Right forelimb (tissue), 1 donor: ENCODE measurements around the gene HELZ.

Source experiments
- DNase-seq: peaks from one replicate; pipeline ENCODE4 v3.0.0-alpha.2; 2018

Gene HELZ

GRCh38 chr17:67067571-67068482 is 177.2 kb downstream of the HELZ start:
- no peak for DNase-seq

- no peak for DNase-seq
These were observed 178.3 kb downstream of the HELZ start for GRCh38 chr17:67066717-67067116.

- DNase-seq = peak; percentile 9
These were observed 181.9 kb downstream of the HELZ start for GRCh38 chr17:67063141-67063540.

- peak; percentile 41 for DNase-seq
These were observed 185.6 kb downstream of the HELZ start for GRCh38 chr17:67059372-67059771.

DNA sequence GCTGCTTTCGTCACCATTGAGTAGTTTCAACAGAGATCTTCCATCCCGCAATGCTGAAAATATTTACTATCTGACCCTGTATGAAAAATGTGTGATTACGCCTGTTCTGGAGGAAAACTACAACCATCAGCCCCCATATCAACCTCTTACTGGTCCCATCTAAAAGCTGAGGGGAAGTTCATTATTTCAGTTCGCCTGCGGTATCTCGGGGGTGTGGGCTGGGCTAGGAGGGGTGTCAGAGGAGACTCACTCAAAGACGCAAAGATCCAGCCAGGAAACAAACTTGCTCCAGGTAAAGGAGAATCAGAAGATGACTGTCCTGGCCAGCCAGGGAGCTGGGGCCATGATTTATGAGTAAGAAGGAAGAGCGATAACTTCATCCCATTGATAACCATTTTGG is 187.0 kb downstream of the HELZ start:
- DNase-seq = no peak

DNA sequence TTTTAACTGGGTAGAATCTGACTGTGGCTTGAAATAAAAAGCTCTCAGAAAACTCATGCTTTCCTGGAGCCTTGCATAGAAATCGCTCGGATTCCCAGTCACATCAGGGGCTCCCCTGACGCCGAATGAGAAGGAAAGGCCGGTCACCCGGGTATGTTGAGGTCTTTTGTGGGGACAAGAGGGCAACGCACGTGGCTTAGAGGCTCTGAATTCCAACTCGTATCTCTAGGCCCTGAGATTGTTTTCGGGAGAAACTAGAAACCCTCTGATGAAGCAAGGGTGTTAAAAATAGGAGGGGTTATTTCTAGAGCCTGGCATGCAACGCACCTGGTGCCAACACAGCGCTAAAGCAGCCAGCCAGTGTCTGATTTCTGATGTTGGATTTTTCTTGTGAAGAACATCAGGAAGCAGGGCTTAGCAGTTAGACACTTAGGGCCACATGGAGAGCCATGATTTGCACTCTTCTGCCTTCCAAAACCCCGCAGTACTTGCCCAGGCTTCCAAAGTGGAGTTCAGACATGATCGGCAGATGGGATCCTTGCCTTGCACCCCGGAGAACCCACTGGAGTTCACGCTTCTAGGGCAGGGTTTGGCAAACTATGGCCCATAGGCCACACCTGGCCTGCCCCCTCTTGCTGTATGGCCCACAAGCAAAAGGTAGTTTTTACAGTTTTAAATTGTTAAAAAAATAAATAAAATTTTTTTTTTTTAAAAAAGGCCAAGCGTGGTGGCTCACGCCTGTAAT is 188.1 kb downstream of the HELZ start:
- DNase-seq = peak; percentile 32

GRCh38 chr17:67055811-67056745 is 188.9 kb downstream of the HELZ start:
- peak; percentile 38 for DNase-seq

- no peak for DNase-seq
These were observed 190.0 kb downstream of the HELZ start for GRCh38 chr17:67055041-67055443.

GRCh38 chr17:67054608-67055007 is 190.4 kb downstream of the HELZ start:
- no peak for DNase-seq

DNA sequence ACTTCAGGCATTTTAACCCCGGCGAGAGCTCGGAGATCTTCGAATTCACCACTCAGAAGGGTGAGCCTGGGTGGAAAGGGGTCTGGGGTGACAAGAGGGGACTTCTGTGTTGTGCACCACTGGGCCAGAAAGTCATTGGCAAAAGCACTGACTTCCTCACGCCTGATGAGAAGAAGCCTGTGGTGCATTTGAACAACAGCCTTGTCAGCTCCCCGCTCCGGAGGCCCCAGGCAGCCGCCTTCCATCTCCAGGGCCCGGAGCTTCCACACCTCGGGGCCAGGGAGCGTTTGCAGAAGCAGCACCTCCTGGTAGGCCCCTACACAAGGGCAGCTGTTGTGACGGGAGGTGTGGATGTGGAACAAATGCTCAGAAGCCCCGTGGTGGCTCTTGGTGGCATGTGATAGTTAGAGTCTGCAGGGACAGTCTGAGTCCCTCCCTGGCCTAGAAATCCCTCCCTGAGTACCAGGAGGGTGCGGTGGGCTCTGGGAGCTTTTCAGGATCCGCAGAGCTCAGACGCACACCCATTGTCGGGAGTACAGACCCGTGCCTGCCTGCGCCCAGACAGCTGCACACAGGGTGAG is 190.9 kb downstream of the HELZ start:
- DNase-seq = peak; percentile 43

DNA sequence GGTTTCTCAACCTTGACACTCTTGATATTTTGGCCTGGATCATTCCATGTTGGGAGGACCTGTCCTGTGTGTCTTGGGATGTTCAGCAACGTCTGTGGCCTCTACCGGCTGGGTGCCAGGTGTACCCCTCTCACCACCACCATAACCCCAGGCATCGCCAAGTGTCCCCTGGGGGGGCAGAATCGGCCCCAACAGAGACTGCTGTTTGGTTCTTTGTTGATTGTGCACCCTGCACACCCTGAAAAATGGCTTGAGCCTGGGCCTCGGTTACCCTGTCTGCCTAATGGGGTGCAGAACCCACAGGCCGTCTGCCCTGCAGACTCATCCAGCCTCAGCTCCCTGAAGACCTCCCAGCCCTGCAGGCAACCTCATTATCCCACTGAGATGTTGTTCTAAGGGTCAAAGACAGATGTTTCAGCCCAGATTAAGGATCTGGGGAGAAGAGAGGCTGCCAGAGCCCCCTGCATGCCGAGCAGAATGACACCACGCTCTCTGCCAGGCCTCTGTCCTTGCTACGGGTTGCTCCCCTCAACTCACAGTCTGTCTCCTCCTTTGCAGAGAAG is 191.5 kb downstream of the HELZ start:
- DNase-seq = peak; percentile 29

GRCh38 chr17:67052720-67053437 is 192.1 kb downstream of the HELZ start:
- peak; percentile 5 for DNase-seq

- DNase-seq = no peak
These were observed 193.2 kb downstream of the HELZ start for GRCh38 chr17:67051837-67052236.

- DNase-seq = no peak
These were observed 193.8 kb downstream of the HELZ start for GRCh38 chr17:67051155-67051538.

DNA sequence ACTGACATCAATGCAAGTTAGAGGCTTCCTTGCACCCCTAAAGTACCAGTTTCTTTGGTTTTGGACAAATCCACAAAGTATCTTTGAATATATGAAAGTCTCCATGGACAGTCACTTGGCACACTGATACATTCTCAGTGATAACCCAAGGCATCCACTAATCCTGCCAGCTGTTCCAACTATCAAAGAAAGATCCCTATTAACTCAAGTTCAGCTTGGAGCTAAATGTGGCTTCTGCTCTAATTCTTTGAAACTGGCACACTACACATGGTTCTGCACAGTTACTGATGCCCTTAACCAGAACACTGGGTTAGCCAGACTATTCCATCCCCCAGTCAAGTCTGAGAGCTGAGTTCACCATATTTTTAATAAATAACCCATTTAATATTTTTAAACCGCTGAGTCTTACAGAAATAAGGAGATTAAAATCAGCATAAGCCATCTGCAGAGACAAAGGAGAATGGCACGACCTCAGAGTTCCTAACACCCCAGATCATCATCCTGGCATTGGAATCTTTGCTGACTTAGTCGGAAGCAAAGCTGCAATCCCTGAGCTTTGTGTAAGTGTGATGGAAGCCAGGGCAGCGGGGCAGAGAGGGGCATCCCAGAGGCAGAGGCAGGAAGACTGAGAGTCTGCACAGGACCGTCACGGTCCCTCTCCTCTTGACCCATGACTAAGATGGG is 194.4 kb downstream of the HELZ start:
- peak; percentile 23 for DNase-seq

DNA sequence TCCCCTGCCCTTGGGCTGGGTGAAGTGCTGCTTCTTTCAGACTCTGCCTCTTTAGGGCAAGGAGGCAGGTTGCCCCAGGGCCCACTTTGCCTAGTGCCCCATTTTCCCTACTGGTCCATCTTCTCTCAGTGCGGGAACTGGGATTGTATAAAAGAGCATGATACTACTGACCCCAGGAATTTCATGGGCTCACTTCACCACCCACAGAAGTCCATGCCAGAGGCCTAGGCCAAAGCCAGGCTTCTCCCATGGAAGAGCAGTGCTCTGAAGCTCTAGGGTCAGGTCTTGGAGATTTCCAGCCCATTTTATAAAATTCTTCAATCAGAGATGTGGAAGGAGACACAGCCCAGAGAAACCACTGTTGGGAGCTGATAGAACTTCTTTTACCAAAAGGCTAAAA is 194.9 kb downstream of the HELZ start:
- DNase-seq = peak; percentile 28

GRCh38 chr17:67049025-67049739 is 195.8 kb downstream of the HELZ start:
- no peak for DNase-seq

GRCh38 chr17:67047382-67047781 is 197.6 kb downstream of the HELZ start:
- DNase-seq = no peak

- DNase-seq = no peak
These were observed 198.6 kb downstream of the HELZ start for GRCh38 chr17:67046398-67046797.

DNA sequence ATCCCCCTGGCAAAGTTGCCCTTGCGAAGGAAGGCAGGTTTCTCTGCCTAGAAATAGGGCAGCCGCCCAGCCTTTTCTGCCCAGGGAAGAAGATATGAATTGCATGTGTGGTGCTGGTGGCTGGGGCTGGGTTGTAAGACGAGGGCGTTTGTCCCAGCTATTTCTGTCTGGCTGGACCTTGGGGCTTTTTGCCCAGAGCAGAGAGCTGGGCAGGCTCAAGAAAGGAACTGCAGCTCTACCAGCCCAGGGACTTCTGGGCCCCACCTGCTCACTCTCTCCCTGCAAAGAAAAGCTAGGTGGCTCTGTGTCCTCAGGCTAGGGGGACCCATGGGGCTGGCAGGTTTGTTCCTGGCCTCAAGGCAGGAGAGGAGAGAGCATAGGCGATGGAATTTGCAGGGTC is 200.1 kb downstream of the HELZ start:
- no peak for DNase-seq
